ENCODE data around the gene OR5A2.
"Not testable (repeated sequence)": the region's sequence is repeated elsewhere in the genome, so short reads cannot be mapped to it uniquely, and the experiment has no call there.

The OR5A2 gene, protein sequence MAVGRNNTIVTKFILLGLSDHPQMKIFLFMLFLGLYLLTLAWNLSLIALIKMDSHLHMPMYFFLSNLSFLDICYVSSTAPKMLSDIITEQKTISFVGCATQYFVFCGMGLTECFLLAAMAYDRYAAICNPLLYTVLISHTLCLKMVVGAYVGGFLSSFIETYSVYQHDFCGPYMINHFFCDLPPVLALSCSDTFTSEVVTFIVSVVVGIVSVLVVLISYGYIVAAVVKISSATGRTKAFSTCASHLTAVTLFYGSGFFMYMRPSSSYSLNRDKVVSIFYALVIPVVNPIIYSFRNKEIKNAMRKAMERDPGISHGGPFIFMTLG

DNA sequence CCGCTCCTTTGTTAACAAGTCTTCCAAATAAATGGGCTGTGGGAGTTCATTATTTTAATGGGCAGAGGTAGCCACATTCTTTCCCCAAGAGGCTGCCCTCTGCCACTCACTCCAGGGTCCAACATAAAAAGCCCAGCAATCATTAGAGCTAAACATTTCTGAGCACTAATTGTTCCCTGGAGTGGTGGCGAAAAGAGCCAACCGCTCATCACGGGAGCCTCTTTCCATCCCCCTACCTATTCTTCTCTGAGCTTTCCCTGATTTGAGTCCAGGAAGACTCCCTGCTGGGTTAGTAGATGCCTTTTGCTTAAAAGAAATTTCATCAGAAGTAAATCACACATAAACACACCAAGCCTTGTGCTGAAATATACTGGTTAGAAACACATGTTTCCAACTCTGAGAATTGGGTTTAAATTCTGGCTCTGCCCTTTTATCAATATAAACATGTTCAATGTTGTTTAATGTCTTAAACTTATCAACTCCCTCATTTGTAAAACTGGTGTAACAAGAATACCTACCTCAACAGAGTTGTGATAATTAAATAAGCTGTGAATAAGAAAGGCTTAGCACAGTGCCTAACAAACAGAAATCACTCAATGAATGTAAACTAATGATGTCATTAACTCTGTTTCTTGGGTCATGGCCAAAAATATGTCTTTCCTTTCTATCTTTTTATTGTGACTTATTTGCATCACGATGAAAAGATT is at the start of gene OR5A2:
TSS of gene OR5A2 (minus strand) at position 53 of the 707 bp plus-strand sequence. CDS start 3,460 bp downstream, outside the sequence.
- DNase-seq: no peak

DNA sequence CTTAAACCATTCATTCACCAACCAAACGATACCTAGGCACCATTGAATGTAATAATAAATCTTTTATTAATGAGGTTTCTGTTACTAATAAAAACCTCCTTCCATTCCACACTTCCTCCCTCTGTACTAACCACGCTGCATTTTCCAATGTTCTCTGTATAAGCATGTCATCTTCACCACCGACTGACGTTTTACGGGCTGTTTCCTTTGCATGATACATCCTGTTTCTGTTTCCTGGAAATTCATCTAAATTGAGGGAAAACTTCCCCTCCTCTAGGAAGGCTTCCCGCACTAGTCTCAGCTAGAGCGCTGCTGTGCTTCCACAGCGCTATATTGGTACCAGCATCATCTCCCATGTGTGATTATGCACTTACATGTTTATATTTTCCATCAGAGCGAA is 49.0 kb upstream of the OR5A2 start:
- no peak for DNase-seq

DNA sequence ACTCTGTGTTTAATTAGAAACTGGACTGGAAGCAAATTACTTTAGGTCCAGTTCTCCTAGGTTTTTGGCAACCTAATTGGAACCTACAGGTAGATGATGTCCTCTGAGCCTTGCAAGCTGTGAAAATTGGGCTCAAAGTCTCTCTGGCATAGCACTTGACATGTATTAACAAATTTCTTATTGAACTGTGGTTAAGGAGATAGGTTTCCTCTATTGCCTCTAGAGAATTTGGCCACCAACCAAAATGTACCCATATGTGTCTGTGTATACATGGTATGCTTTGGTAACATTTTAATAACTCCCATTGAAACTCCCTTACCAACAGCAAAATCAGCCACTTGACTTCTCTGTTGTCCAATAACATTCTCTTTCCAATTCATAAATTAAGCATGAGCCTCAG is 46.8 kb upstream of the OR5A2 start, which contains the start of gene OR4D10:
TSS of gene OR4D10 (plus strand) at position 301 of the 400 bp plus-strand sequence. CDS start 4,115 bp downstream, outside the sequence.
- DNase-seq: no peak

DNA sequence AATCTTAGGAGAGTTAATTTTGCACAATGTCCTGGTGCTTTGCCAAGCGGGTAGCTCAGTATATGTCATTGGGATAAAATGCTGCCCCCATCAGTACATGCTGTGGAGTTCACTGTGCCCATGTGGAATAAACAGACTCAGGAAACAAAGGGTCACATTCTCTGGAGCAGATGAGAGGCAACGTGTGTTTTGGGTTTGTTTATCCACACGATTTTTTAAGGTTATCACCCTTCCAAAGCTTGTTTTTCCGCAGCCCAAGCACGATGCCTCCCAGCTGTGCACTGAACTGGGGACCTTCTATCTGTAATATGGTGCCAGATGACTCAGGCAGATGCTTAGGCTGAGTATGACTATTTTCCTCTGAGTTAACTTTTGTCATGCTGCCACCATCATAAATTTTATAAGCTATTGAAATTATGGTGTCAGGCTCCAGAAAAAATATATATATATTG is 37.0 kb upstream of the OR5A2 start:
- no peak for DNase-seq

DNA sequence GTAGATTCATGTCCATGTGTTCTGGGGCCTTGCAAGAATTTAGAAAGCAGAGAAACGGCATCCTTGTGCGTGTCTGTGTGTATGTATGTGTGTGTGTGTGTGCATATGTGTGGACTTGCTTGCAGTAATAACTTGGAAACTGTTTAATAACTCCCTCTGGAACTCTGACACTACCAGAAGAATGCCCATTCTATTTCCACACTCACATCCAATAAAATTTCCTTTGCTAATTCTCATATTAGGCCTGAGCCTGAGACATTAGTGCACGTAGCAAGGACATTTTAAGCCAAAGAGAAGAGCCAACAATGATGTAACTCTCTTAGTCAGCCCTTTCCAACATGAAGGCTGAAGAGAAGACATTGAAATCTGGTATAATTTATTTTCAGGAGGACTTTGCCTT is 33.7 kb upstream of the OR5A2 start:
- no peak for DNase-seq

DNA sequence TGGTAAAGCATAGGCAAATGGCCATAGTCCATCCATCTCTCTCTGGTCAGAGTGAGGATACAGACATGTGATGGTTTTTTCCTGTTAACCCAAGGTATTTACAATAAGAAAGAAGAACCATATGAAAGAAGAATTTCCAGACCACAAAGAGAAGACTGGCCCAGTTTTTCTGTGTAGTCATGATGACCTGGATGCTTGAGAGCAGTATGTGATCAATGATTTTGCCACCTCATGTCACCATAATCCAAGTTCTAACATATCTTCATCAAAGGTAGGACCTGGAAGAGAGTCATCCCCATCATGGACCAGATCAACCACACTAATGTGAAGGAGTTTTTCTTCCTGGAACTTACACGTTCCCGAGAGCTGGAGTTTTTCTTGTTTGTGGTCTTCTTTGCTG is 30.4 kb upstream of the OR5A2 start, which contains the start of gene OR4D6:
TSS of gene OR4D6 (plus strand) at position 301 of the 400 bp plus-strand sequence. CDS start at position 301, 0 bp downstream.
- no peak for DNase-seq

DNA sequence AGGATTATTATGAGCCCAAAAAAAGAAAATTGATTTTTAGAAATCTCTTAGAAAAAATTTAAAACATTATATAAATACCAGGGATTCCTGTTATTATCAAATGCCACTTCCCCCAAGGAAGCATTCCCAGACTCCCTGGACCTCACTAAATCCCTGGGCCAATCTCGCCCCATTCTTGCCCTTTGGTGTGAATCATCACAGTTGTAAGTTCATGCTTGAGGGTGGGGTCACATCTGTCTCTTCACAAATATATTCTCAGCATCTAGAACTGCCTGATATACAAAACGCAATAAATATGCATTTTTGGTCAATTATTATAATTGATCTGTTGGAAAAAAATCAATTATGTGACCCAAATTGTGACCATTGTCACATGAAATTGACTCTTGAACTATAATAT is 22.3 kb upstream of the OR5A2 start:
- no peak for DNase-seq

DNA sequence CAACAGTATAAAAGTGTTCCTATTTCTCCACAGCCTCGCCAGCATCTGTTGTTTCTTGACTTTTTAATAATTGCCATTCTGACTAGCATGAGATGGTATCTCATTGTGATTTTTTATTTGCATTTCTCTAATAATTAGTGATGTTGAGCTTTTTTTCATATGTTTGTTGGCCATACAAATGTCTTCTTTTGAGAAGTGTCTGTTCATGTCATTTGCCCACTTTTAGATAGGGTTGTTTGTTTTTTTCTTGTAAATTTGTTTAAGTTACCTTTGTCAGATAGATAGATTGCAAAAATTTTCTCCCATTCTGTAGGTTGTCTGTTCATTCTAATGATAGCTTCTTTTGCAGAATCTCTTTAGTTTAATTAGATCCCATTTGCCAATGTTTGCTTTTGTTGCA is 19.4 kb upstream of the OR5A2 start:
- DNase-seq: not testable (repeated sequence)

DNA sequence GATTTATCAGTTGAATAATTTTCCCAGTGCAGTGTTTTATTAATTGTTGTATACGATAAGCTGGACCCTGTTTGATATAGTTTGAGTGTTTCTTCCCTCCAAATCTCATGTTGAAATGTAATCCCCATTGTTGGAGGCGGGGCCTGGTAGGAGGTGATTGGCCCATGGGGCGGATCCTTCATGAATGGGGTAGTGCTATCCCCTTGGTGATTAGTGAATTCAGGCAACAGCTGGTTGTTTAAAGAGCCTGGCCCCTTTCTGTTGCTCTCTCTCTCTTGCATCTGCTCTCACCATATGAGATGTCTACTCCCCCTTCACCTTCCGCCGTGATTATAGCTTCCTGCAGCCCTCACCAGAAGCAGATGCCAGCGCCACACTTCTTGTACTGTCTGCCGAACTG is 11.6 kb upstream of the OR5A2 start:
- DNase-seq: no peak

DNA sequence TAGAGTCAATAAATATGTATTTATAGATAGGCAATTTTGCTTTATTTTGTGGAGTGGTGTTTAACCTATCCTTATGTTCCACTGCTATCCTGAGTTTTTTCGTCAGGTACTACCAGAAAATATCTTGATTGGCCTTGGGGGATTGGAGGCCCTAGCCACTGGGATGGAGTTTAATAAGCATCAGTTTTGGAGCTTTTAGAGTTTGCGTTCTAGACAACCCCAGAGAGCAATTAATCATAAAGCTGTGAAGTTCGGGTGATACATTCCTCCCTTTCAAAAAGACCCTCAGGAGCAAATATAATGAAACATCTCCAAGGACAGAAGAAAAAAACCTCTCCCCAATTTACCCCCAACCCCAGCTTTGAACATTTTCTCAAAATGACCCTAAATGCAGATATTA is 10.0 kb upstream of the OR5A2 start, which contains the start of gene OR5A1:
TSS of gene OR5A1 (plus strand) at position 301 of the 400 bp plus-strand sequence. CDS start 6,700 bp downstream, outside the sequence.
- DNase-seq: no peak

DNA sequence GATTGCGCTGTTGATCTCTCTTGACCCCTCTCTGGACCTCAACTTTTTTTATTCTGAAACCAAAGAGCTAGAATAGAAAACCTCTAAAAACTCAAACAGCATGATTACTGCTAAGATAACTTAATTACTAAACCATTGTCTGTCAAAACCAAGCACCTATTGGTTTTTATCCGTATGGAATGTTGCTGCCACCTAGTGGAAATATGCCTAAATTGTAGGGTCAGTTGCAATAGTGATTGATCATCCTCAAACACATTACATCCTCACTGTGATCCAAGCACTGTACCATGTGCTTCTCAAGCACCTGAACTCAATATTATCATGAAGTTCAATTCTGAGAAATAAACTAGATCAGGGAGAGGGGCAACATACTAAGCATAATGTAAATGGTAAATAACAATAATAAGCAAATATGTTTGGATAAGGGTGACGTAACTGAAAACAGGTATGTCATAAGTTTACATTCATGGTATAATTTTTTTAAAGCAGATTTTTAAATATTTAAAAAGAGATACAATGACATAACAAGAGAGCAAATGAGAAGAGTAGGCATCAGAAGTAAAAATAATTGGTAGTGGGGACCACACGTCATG is 3.8 kb upstream of the OR5A2 start:
- no peak for DNase-seq

DNA sequence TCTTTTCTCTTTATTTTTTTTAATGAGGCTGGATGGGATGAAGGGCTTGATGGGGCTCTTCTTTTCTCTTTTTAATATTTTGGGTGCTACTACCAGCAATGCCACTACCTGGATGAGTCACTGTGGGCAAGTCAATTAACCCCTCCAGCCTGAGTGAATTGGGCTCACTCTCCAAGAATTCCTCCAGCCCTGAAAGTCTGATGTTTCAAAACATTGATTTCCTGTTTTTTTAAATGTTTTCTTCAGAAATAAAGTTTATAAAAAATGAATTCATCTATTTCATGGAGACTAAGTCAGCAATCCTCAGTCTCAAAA is 812 bp upstream of the OR5A2 start:
- DNase-seq: no peak

DNA sequence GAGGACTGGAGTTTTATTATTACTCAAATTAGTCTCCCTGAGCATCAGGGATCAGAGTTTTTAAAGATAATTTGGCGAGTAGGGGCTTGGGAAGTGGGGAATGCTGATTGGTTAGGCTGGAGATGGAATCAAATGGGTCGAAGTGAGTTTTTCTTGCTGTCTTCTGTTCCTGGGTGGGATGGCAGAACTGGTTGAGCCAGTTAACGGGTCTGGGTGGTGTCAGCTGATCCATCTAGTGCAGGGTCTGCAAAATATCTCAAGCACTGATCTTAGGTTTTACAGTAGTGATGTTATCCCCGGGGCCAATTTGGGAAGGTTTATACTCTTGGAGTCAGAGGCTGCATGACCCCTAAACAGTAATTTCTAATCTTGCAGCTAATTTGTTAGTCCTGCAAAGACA is 1.1 kb downstream of the OR5A2 start:
- no peak for DNase-seq

DNA sequence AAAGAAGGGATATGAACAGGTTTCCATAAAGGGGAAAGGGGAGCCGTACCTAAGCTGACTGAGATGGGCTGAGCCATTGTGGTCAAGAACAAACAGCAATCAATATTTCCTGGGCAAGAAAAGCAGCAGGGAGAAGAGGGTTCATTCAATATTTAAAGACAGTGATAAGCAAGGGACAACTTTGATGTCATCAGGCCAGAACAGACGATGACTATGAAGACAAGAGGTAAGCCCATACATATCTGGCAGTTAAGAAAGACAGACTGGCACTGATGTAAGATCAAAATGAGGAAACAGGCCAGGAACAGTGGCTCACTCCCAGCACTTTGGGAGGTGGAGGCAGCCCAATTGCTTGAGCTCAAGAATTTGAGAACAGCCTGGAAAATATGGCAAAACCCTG is 2.4 kb downstream of the OR5A2 start:
- no peak for DNase-seq

DNA sequence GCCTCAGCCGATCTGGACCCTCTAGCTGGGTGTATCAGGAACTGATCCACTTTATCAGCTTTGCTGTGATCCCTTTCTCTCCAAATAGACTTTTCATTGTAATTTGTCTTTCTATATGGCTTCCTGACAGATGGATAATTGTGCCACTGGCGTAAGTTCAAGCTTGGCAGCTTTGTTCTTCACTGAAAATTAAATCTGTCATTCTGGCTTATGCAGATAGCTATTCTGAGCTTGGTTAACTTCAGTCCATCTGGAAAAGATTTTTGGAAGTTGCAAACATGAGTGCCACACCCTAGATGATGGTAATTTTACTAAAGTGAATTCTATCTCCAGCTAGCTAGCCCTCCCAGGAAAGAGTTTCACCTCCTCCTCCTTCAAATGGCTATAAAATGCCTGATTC is 8.1 kb downstream of the OR5A2 start:
- DNase-seq: no peak

DNA sequence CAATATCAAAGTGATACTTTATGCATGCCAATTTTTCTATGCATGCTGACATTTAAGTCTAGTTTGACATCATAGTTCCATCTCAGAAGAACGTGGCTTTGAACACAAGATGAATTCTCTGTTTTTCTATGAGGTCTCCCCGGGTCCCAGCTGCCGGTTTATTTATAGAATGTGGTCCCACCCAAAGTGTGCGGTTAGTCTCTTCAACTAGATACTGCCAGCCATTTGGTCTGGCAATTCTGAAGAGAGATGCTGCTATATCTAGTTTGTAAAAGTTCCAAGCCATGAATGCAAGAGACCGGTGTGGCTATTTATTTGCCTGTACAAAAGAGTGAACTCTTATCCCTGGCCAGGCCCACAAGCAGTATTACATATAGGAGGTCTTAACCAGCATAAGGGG is 9.2 kb downstream of the OR5A2 start:
- DNase-seq: no peak

DNA sequence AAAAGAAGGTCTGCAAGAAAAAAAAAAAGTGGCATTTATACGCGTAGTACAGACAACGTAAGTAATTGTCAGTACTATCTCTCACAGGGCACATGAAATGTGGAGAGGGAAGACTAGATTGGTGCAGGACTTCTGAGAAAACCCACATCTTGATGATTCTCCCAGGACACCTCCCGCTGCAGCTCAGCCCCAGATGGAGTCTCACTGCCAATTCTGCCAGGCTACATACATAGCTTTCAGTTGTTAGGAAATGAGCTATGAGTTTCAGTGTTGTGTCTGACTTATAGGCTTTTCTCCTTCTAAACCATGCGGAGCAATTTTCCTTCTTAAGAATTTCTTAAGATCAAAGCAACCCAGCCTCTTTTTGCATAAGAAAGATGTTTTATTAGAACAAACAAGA is 9.6 kb downstream of the OR5A2 start:
- DNase-seq: no peak

DNA sequence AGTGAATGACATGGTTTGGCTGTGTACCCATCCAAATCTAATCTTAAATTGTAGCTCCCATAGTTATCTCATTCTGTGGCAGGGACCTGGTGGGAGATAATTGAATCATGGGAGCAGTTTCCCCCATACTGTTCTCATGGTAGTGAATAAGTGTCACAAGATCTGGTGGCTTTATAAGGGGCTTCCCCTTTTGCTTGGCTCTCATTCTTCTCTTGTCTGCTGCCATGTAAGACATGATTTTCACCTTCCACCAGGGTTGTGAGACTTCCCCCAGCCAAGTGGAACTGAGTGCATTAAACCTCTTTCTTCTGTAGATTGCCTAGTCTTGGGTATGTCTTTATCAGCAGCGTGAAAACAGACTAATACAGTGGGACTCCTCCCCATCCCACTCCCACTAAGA is 11.1 kb downstream of the OR5A2 start:
- no peak for DNase-seq

DNA sequence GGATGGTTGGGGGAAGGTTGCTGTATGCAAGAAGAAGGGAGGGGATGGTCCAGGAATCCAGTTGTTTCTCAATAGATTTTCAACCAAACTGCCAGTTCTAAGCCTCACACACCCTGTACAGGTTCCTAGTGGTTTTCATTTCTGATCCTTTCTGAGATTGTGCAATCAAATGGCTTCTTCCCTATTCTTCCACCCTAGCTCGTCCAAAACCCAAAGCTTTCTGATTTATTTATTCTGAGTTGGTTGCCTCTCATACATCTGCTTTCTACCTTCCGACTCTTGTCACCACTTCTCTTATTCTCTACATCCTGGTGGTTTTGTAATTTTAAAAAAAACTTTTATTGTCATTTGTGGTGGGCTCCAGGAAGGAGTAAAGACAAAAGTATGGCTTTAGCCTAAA is 12.6 kb downstream of the OR5A2 start:
- DNase-seq: no peak

DNA sequence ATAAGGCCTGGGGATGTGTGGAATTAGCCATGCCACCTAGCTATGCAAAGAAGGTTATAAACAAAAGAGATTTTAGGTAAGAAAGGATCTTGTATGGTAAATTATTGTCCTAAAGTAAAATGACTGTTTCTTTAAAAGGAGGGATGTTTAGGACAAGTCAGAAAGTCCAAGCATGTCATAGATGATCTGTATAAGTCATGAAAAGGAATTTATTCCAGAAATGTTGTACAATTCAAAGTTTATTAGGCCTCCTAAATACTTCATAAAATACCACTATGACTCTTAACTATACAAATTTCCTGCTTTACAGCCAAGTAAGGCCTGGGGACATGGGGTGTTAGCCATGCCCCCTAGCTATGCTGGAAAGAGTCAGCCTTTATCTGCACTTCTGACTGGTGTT is 22.7 kb downstream of the OR5A2 start:
- DNase-seq: no peak

DNA sequence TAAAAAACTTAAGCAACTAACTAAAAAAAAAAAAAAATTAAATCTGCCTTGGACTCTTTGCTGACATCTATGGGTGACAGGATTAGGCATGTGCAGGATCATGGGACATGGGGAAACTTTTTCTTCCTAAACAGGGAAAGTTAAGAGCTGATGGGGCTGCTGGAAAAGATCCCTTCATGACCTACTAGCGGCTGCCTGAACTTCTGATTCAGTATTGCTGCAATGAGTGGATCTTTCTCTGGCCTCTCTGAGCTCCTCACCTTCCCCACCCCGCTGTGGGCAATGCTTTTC is 25.0 kb downstream of the OR5A2 start:
- DNase-seq: no peak

DNA sequence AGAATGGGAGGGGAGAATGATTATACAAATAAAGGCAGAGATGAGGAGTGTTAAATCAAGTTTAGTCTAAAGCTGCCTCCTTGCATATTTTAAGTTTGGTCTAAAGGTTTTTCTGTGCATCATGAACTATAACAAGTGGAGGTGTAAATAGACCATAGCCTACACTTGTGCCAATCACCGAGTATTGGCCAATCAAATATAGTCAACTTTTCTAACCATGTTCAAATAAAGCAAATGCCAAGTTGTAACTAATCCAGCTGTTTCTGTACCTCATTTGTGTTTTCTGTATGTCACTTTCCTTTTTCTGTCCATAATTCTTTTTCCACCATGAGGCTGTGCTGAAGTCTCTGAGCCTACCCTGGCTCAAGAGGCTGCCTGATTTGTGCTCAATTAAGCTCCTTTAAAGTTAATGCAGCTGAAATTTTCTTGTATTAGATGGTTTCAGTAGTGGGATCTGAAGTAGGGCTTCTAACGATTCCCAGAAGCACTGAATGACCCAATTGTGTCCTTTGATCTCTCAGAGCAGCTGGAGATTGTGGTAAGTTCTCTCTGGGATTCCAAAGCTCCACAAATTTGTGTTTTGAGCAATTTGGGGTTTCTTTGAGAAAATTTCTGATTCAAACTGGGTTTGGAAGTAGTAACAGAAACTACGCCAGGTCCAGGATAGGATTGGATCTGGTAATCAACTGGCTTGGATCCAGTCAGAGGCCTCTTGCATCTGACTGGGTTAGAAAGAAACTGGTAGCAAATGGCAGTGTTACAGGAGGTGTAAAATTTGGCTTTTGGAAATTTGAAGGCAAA is 25.6 kb downstream of the OR5A2 start:
- no peak for DNase-seq

DNA sequence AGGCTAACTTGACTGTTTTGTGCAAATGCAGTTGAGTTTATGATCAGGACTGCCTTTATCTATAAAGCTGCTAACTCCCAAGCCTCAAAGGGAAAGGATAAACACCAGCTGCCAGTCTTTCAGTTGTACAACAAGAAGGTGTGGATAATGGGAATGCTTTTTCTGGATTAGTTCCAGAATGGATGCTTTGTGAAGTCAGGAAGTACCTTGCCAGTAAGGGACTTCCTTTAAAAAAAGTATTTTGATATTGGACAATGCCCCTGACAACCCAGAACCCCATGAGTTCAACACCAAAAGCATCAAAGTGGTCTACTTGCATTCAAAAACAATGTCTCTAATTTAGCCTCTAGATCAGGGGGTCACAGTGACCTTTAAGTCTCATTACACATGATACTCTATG is 32.0 kb downstream of the OR5A2 start:
- DNase-seq: no peak
